Muscle of back (tissue), 11 donors: ENCODE data around the gene SURF4. TPM values are rescaled to one million over a fixed set of nuclear protein-coding genes. Genes with fewer than 3 reads are reported as not detected.
A peak's percentile ranks its signal among the peaks of the same experiment; 100 is the strongest.
"Not testable (repeated sequence)": the region's sequence is repeated elsewhere in the genome, so short reads cannot be mapped to it uniquely, and the experiment has no call there.

ENCODE experiments used
- DNase-seq, 3 donors: peaks; one replicate each; pipeline versions ENCODE4 v3.0.0 to v3.0.0-alpha.2; 2013
- polyA plus RNA-seq, 10 donors: library from polyadenylated mRNA; unstranded; fragments of 120-200 nt; gene quantifications; one replicate each; pipeline ENCODE4 v1.2.1, GENCODE V29; 2013; ENCODE audit not compliant: insufficient read length in 10 of 10

Gene SURF4
- polyA plus RNA-seq, 10 donors, result 93.7 to 145 (median 104) TPM

GRCh38 chr9:133335924-133336811 is 39.7 kb downstream of the SURF4 start, which contains the start of gene SURF6:
SURF6 (minus strand) TSS chr9:133336188; CDS start chr9:133336132, 56 bp downstream.
- peak; percentile 89 to 97 (median 92) for DNase-seq

- not testable (repeated sequence) for DNase-seq
These were observed 41.0 kb downstream of the SURF4 start for GRCh38 chr9:133334888-133335287.

GRCh38 chr9:133334161-133334560 is 41.7 kb downstream of the SURF4 start:
- no peak for DNase-seq

DNA sequence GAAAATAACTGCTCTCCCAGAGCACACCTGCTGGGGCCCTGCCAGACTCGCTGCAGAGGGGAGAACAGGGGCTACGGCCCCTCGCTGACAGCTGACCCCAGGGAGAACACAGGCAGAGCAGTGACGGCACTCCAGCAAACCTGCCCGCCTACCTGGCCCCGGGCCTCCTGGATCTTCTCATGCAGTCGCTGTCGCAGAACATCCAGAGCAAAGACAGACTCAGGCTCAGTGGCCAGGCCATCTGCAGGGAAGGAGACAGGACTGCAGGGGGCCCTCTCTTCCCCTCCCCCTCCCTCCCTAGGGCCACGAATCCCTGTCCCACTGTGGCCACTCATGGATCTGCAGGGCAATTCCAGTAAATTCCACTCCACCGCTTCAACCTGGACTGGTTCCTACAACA is 42.3 kb downstream of the SURF4 start:
- no peak for DNase-seq

DNA sequence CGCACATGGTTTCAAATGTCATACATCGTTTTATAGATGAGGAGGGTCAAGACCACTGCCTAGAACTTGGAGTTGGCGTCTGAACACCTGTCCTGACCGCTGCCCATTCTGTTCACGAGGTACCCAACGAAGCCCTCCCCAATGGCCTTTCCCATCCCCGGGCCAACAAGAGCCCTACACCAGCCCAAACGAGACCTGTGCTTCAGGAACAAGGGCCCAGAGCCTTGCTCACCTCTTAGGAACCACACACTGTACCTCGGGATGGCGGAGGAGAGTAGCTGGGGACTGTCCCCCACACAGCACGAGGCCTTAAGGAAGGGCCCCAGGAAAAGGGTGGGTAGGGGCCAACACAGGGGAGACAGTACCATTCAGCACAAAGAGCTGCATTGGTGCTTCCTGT is 42.8 kb downstream of the SURF4 start:
- no peak for DNase-seq

DNA sequence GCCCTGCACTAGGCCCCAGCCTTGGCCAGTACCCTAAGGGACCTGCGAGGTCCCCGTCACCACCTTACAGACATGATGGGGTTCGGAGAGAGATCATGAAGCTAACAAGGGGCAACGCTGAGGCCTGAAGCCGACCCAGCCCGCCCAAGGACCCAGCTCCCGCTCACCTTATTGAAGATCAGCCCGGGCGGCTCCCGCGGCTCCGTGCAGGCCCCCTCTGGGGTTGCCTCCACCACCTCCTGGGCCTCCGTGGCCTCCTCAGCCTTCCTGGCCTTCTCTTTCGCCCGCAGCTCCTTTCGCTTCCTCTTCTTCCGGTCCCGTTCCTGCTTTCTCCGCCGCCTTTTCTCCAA is 43.5 kb downstream of the SURF4 start:
- DNase-seq, result no peak

DNA sequence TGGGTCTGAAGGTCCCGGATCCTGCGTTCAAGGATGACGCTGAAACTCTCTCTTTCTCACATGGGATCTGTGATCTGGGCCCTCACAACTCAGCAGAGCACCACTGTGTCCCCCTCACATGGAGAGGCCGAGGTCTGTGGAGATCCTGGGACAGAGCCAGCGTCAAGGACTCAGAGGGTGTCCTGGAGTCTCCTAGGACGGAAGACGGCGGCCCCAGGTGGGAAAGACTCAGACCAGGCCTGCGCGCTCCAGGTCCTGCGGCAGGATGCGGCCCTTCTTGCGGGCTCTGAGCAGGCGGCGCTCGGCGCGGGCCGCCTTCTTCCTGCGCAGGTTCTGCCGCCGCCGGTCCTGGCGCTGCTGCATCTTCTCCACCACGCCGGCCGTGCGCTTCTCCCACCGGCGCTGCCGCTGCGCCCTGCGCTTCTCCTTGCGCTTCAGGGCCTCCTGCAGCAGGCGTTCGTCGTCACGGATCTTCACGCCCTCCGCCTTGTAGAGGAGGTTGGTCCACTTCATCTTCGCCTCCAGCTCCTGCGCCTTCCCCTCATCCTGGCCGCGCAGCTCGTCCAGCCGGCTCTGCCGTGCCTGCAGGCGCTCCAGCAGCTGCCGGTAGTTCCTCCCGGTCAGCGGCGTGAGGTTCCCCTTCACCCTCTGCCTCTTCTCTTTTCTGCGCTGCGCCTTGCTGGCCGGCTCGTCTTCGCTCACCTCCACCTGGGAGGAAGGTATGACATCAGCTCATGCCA is 44.0 kb downstream of the SURF4 start:
- DNase-seq, result no peak

GRCh38 chr9:133331221-133331620 is 44.6 kb downstream of the SURF4 start:
- DNase-seq, result no peak

DNA sequence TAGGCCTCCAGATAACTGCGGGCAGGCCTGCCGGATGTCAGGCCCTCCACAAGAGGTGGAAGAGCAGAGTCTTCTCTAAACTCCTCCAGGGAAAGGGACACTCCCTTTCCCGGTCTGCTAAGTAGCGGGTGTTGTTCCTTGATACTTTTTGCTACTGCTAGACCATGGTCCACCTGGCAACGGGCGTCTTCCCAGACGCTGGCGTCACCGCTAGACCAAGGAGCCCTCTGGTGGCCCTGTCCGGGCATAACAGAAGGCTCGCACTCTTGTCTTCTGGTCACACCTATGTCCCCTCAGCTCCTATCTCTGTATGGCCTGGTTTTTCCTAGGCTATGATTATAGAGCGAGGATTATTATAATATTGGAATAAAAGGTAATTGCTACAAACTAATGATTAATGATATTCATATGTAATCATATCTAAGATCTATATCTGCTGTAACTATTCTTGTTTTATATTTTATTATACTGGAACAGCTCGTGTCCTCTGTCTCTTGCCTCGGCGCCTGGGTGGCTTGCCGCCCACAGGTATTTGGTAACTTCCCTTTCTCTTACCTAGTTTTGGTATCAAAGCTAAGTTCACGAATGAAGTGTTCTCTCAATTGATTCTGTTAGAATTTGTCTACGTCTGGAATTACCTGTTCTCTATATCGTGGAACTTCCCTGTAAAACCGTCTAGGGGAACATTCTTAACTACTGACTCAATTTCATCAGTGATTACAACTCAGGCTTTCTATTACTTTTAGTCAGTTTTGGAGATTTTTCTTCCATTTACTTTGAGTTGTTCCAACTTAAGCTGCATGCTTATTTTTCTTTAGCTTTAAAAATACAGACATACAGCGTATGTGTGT is 46.3 kb downstream of the SURF4 start:
- peak in 1 of 3 donors; percentile 30 for DNase-seq

- no peak for DNase-seq
These were observed 47.9 kb downstream of the SURF4 start for GRCh38 chr9:133327834-133328484.

GRCh38 chr9:133327021-133327420 is 48.8 kb downstream of the SURF4 start:
- not testable (repeated sequence) for DNase-seq

DNA sequence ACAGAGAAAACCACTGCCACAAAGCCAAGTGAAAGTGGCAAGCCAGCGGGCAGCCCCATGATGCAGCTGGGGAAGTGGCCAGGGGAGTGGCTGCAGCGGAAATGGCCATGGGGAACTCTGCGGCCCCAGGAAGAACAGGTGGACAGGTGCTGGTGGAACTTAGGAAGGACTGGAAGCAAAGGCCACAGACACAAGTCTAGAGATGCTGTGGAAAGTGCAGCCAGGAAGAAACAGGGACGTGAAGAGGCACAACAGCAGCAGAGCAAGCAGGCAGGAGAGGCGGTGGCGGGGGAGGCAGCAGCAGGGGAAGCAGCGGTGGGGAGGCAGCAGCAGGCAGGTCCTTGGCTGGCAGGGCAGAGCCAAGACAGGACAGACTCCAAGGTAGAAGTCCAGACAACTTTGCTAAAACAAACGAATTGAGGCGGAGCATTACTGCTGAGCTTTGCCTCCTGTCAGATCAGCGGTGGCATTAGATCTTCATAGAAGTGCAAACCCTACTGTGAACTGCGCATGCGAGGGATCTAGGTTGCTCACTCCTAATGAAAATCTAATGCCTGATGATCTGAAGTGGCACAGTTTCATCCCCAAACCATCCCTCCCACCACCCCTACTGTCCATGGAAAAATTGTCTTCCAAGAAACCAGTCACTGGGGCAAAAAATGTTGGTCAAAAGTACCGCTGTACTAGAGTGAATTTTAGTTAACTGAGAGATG is 51.7 kb downstream of the SURF4 start:
- no peak for DNase-seq

DNA sequence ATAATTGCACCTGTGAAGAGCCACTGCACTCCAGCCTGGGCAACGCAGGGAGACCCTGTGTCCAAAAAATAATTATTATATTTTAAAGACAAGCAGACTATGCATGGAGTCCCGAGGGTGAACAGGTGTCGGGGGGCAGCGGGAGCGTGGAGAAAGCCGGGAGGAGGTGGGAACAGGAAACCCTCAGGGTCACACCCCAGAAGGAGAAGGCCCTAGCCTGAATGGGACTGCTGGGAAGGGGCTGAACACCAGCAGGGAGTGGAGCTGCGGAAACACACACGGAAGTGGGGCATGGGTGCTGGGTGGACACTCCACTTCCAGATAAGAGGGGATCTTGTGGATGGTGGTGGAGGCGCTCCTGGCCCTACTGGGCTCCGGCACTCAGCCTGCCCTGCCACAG is 52.6 kb downstream of the SURF4 start:
- DNase-seq, result no peak

DNA sequence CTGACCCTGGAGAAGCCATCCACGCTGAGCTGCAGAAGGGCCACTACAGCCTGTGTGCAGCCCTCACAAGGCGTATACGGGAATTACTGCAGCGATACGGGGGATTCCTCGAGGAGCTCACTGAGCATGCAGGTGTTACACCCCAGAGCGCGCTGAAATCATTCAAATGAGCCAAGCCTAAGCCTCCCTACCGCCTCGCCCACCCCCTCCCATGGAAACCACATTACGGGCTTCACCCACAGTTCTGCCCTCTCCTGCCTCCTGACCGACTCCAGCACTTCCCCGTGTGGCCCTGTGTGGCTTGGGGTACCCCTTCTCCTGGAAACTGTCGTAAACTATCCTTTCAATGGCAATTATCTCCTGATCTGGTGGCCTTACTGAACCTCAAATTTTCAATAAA is 53.2 kb downstream of the SURF4 start:
- no peak for DNase-seq

GRCh38 chr9:133321411-133321935 is 54.4 kb downstream of the SURF4 start:
- no peak for DNase-seq

DNA sequence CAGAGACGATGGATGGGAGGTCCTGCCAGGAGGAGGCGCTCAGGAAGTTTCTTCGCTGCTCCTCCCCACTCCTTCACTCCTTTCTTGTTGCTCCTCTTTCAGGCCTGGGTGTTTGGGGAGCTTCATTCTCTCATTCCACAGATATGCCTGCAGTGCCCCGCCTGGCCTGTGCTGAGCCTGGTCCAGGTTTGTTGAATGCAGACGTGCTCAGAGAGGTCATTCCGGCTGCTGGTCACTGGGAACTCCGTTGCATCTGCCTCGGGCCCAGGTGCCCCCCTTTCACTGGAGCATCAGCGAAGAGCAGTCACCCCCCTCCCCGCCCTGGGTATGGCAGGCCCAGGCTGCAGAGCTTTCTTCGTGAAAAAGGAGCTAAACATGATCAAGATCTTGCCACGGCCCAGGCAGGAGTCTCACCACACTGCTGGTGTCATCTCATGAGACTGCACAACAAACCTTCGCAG is 55.4 kb downstream of the SURF4 start:
- no peak for DNase-seq

- not testable (repeated sequence) for DNase-seq
These were observed 58.3 kb downstream of the SURF4 start for GRCh38 chr9:133317551-133317950.

- DNase-seq, result no peak
These were observed 59.9 kb downstream of the SURF4 start for GRCh38 chr9:133315997-133316396.
